HEK293 (cell line): ENCODE results near the gene SLC22A16.

Experiments
- CTCF ChIA-PET: fragments of 350-600 bp; formaldehyde crosslinking; extraction: SDS; loops from one replicate; lab custom pipeline; 2021; ENCODE audit warnings: antibody characterized with exemption; lab: Yijun Ruan, JAX
- POLR2A ChIA-PET: fragments of 300-600 bp; formaldehyde crosslinking; extraction: SDS; loops from one replicate; lab custom pipeline; 2020; ENCODE audit warnings: antibody characterized with exemption, inconsistent platforms; lab: Yijun Ruan, JAX
- H3K27ac ChIP-seq: fragments of 200-500 bp; sonication (Bioruptor generic); 2 replicates; pipeline ENCODE4 v1.5.1; 2014; ENCODE audit warnings: low read depth, low read length, control low read depth, inconsistent platforms; ENCODE audit errors: extremely low read depth
- H3K36me3 ChIP-seq, 2 experiments: fragments of 200-500 bp in 1 of 2; sonication (Bioruptor generic) in 1 of 2; 1 replicate in 1 of 2; 2 replicates in 1 of 2; pipeline ENCODE4 v1.5.1; 2014 to 2017; ENCODE audit warnings: inconsistent platforms in 2 of 2, low read length in 2 of 2; ENCODE audit not compliant: control insufficient read depth in 2 of 2, insufficient read depth in 1 of 2
- H3K4me1 ChIP-seq: fragments of 200-500 bp; sonication (Bioruptor generic); 2 replicates; pipeline ENCODE4 v1.5.1; 2014; ENCODE audit warnings: mild to moderate bottlenecking, low read length, inconsistent platforms; ENCODE audit not compliant: control insufficient read depth, insufficient read depth
- H3K4me3 ChIP-seq: 2 replicates; pipeline ENCODE4 v1.5.1; 2011; ENCODE audit warnings: low read depth, mild to moderate bottlenecking, control low read depth, low read length, moderate library complexity
- H3K9me3 ChIP-seq: fragments of 200-500 bp; sonication (Bioruptor generic); 2 replicates; pipeline ENCODE4 v1.5.1; 2014; ENCODE audit warnings: low read depth, low read length, inconsistent platforms; ENCODE audit not compliant: control insufficient read depth, insufficient read depth
- BCL11B ChIP-seq: fragments of 450-650 bp; formaldehyde crosslinking; IDR thresholded peaks from 2 replicates; pipeline ENCODE4 v1.5.1; 2016; ENCODE audit warnings: low read depth, missing biosample characterization, missing genetic modification characterization
- EGR2 ChIP-seq: fragments of 450-650 bp; formaldehyde crosslinking; IDR thresholded peaks from 2 replicates; pipeline ENCODE4 v1.5.1; 2016; ENCODE audit warnings: low read depth, missing biosample characterization, missing genetic modification characterization
- KLF1 ChIP-seq: fragments of 450-650 bp; formaldehyde crosslinking; IDR thresholded peaks from 2 replicates; pipeline ENCODE4 v1.5.1; 2016; ENCODE audit warnings: missing biosample characterization, missing genetic modification characterization
- REPIN1 ChIP-seq: fragments of 450-650 bp; formaldehyde crosslinking; IDR thresholded peaks from 2 replicates; pipeline ENCODE4 v1.5.1; 2017; ENCODE audit warnings: missing biosample characterization, missing genetic modification characterization, low read depth
- SP3 ChIP-seq: fragments of 450-650 bp; formaldehyde crosslinking; IDR thresholded peaks from 2 replicates; pipeline ENCODE4 v1.5.1; 2016; ENCODE audit warnings: missing biosample characterization, missing genetic modification characterization
- SP7 ChIP-seq: fragments of 450-650 bp; formaldehyde crosslinking; IDR thresholded peaks from 2 replicates; pipeline ENCODE4 v1.5.1; 2016; ENCODE audit warnings: missing biosample characterization, missing genetic modification characterization
- ZBTB17 ChIP-seq: fragments of 450-650 bp; formaldehyde crosslinking; IDR thresholded peaks from 2 replicates; pipeline ENCODE4 v1.5.1; 2016; ENCODE audit warnings: missing biosample characterization, missing genetic modification characterization
- ZFHX2 ChIP-seq: fragments of 450-650 bp; formaldehyde crosslinking; conservative IDR thresholded peaks from 2 replicates; pipeline ENCODE4 v1.5.1; 2016; ENCODE audit warnings: missing biosample characterization, missing genetic modification characterization
- ZFP37 ChIP-seq: fragments of 450-650 bp; formaldehyde crosslinking; IDR thresholded peaks from 2 replicates; pipeline ENCODE4 v1.5.1; 2016; ENCODE audit warnings: missing biosample characterization, missing genetic modification characterization
- ZNF114 ChIP-seq: fragments of 450-650 bp; formaldehyde crosslinking; IDR thresholded peaks from 2 replicates; pipeline ENCODE4 v1.5.0; 2017; ENCODE audit warnings: missing biosample characterization, missing genetic modification characterization
- ZNF157 ChIP-seq: fragments of 450-650 bp; formaldehyde crosslinking; IDR thresholded peaks from 2 replicates; pipeline ENCODE4 v1.5.1; 2016; ENCODE audit warnings: missing biosample characterization, missing genetic modification characterization
- ZNF394 ChIP-seq: fragments of 450-650 bp; formaldehyde crosslinking; IDR thresholded peaks from 2 replicates; pipeline ENCODE4 v1.5.1; 2016; ENCODE audit warnings: missing biosample characterization, missing genetic modification characterization, mild to moderate bottlenecking, moderate library complexity, borderline replicate concordance
- ZNF404 ChIP-seq: fragments of 450-650 bp; formaldehyde crosslinking; IDR thresholded peaks from 2 replicates; pipeline ENCODE4 v1.5.1; 2017; ENCODE audit warnings: missing biosample characterization, missing genetic modification characterization
- ZNF677 ChIP-seq: fragments of 450-650 bp; IDR thresholded peaks from 2 replicates; pipeline ENCODE4 v1.5.0; 2018; ENCODE audit warnings: missing biosample characterization, mild to moderate bottlenecking, missing genetic modification characterization, moderate library complexity
- ZNF707 ChIP-seq: fragments of 450-650 bp; formaldehyde crosslinking; IDR thresholded peaks from 2 replicates; pipeline ENCODE4 v1.5.1; 2016; ENCODE audit warnings: missing biosample characterization, missing genetic modification characterization
- ZNF76 ChIP-seq: fragments of 450-650 bp; formaldehyde crosslinking; IDR thresholded peaks from 2 replicates; pipeline ENCODE4; 2016; ENCODE audit warnings: low read depth, missing biosample characterization, missing genetic modification characterization, borderline replicate concordance
- ZNF777 ChIP-seq: fragments of 450-650 bp; formaldehyde crosslinking; IDR thresholded peaks from 2 replicates; pipeline ENCODE4 v1.5.1; 2017; ENCODE audit warnings: missing biosample characterization, missing genetic modification characterization, borderline replicate concordance
- ZNF792 ChIP-seq: fragments of 450-650 bp; formaldehyde crosslinking; IDR thresholded peaks from 2 replicates; pipeline ENCODE4 v1.5.1; 2016; ENCODE audit warnings: missing biosample characterization, missing genetic modification characterization
- TF ChIP-seq, protein P1 (sequence below): fragments of 450-650 bp; formaldehyde crosslinking; IDR thresholded peaks from 2 replicates; pipeline ENCODE4 v1.5.1; 2016; ENCODE audit warnings: missing biosample characterization, missing genetic modification characterization, borderline replicate concordance
- TF ChIP-seq, protein P2 (sequence below): fragments of 450-650 bp; formaldehyde crosslinking; IDR thresholded peaks from 2 replicates; pipeline ENCODE4 v1.5.1; 2016; ENCODE audit warnings: missing biosample characterization, missing genetic modification characterization
- TF ChIP-seq, protein P3 (sequence below): fragments of 450-650 bp; formaldehyde crosslinking; IDR thresholded peaks from 2 replicates; pipeline ENCODE4 v1.5.1; 2016; ENCODE audit warnings: missing biosample characterization, missing genetic modification characterization
- TF ChIP-seq, protein P4 (sequence below): fragments of 450-650 bp; formaldehyde crosslinking; IDR thresholded peaks from 2 replicates; pipeline ENCODE4 v1.5.1; 2016; ENCODE audit warnings: missing biosample characterization, missing genetic modification characterization

Gene SLC22A16, protein sequence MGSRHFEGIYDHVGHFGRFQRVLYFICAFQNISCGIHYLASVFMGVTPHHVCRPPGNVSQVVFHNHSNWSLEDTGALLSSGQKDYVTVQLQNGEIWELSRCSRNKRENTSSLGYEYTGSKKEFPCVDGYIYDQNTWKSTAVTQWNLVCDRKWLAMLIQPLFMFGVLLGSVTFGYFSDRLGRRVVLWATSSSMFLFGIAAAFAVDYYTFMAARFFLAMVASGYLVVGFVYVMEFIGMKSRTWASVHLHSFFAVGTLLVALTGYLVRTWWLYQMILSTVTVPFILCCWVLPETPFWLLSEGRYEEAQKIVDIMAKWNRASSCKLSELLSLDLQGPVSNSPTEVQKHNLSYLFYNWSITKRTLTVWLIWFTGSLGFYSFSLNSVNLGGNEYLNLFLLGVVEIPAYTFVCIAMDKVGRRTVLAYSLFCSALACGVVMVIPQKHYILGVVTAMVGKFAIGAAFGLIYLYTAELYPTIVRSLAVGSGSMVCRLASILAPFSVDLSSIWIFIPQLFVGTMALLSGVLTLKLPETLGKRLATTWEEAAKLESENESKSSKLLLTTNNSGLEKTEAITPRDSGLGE

DNA sequence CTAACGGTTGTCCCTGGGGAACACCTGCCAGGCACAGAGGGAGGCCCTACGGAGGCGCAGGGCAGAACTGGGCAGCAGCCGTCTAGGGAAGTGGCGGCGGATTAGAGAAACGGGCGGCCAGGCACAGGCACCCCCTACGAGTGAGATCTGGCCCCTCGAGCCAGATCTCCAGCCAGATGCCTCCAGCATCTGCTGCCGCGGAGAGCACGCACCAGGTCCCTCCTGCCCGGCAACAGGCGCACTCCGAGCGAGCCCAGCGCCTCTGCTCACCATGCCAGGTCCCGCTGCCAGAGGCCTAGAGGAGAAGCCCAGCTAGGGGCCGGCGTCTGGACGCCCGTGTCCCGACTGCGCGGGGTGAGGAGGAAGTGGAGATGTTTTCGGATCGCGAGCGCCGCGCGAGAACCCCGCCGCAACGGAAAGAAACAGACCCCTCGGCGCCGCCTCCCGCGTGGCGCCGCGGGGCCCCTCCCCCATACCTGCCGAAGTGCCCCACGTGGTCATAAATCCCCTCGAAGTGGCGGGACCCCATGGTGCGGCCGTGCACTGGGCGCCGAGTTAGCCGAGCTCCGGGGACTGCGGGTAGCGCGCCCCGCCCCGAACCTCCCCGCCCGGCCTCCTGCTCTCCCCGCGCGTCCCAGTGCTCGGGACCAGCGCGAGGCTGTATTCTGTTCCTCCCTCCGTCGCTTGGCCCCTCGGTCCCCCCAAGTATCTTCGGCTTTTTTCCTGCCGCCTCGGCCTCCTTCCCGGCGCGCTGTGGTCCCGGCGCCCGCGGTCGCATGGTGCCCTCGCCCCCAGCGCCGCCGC is at the start of gene SLC22A16:
Gene SLC22A16 (minus strand): TSS at position 568 of the 804 bp plus-strand sequence. CDS start 39 bp downstream, at position 529.
- ChIA-PET CTCF (interaction anchor here (0.5 to 1.1 kb wide), 2 partner anchors 8 to 14 kb away, joined by 3 read pairs; no protein-coding TSS in a partner anchor), POLR2A (no interaction called here)
- no peak within 1 kb of the TSS for H3K4me3 ChIP-seq
- no peaks in the 10 kb centered on the region for H3K36me3 ChIP-seq
- H3K4me1 ChIP-seq = no peaks in the 10 kb centered on the region
- TF ChIP-seq SP3 (no peak), ZNF677 (tag by site-specific recombination) (no peak), ZNF76 (no peak), ZNF404 (tag by site-specific recombination) (no peak), BCL11B (tag by site-specific recombination) (no peak), ZFP37 (no peak), SP7 (tag by site-specific recombination) (no peak), ZFHX2 (tag by site-specific recombination) (no peak), ZNF114 (no peak), ZNF157 (tag by site-specific recombination) (no peak), REPIN1 (tag by site-specific recombination) (no peak)
- TF ChIP-seq, protein P1, sequence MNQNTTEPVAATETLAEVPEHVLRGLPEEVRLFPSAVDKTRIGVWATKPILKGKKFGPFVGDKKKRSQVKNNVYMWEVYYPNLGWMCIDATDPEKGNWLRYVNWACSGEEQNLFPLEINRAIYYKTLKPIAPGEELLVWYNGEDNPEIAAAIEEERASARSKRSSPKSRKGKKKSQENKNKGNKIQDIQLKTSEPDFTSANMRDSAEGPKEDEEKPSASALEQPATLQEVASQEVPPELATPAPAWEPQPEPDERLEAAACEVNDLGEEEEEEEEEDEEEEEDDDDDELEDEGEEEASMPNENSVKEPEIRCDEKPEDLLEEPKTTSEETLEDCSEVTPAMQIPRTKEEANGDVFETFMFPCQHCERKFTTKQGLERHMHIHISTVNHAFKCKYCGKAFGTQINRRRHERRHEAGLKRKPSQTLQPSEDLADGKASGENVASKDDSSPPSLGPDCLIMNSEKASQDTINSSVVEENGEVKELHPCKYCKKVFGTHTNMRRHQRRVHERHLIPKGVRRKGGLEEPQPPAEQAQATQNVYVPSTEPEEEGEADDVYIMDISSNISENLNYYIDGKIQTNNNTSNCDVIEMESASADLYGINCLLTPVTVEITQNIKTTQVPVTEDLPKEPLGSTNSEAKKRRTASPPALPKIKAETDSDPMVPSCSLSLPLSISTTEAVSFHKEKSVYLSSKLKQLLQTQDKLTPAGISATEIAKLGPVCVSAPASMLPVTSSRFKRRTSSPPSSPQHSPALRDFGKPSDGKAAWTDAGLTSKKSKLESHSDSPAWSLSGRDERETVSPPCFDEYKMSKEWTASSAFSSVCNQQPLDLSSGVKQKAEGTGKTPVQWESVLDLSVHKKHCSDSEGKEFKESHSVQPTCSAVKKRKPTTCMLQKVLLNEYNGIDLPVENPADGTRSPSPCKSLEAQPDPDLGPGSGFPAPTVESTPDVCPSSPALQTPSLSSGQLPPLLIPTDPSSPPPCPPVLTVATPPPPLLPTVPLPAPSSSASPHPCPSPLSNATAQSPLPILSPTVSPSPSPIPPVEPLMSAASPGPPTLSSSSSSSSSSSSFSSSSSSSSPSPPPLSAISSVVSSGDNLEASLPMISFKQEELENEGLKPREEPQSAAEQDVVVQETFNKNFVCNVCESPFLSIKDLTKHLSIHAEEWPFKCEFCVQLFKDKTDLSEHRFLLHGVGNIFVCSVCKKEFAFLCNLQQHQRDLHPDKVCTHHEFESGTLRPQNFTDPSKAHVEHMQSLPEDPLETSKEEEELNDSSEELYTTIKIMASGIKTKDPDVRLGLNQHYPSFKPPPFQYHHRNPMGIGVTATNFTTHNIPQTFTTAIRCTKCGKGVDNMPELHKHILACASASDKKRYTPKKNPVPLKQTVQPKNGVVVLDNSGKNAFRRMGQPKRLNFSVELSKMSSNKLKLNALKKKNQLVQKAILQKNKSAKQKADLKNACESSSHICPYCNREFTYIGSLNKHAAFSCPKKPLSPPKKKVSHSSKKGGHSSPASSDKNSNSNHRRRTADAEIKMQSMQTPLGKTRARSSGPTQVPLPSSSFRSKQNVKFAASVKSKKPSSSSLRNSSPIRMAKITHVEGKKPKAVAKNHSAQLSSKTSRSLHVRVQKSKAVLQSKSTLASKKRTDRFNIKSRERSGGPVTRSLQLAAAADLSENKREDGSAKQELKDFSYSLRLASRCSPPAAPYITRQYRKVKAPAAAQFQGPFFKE (tag by site-specific recombination) = no peak
- TF ChIP-seq, protein P2, sequence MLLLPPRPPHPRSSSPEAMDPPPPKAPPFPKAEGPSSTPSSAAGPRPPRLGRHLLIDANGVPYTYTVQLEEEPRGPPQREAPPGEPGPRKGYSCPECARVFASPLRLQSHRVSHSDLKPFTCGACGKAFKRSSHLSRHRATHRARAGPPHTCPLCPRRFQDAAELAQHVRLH (tag by site-specific recombination) = no peak
- TF ChIP-seq, protein P3, sequence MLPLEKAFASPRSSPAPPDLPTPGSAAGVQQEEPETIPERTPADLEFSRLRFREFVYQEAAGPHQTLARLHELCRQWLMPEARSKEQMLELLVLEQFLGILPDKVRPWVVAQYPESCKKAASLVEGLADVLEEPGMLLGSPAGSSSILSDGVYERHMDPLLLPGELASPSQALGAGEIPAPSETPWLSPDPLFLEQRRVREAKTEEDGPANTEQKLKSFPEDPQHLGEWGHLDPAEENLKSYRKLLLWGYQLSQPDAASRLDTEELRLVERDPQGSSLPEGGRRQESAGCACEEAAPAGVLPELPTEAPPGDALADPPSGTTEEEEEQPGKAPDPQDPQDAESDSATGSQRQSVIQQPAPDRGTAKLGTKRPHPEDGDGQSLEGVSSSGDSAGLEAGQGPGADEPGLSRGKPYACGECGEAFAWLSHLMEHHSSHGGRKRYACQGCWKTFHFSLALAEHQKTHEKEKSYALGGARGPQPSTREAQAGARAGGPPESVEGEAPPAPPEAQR (tag by site-specific recombination) = no peak
- H3K9me3 ChIP-seq = no peaks in the 10 kb centered on the region
- no peak within 1 kb of the TSS for H3K27ac ChIP-seq

DNA sequence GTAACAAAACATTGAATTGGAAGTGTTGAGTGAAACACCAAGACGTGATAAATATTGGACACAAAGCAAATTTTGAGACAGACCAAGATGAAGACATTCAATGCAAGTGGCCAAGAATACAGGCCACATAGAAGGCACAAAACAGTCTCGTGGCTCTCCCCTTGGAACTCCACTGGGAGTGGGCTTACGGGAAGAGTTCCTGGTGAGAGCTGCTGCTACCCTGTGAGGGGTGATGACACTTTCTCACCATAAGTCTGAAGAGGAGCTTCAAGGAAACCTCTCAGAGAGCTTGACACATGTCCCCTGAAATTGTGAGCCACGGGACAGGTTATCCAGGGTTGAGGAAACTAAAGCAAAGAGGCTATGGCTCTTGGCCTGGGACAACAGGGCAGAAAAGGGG is 48.6 kb upstream of the SLC22A16 start:
- ChIA-PET POLR2A (no interaction called here), CTCF (interaction anchor here (0.5 to 1.0 kb wide), 3 partner anchors 13 to 948 kb away, joined by 3 read pairs; no protein-coding TSS in a partner anchor)
- Histone ChIP-seq H3K27ac (no peak overlapping the region), H3K4me3 (no peak overlapping the region), H3K9me3 (no peaks in the 10 kb centered on the region), H3K36me3 (no peaks in the 10 kb centered on the region), H3K4me1 (peaks cover 8% of the 10 kb centered on the region)
- TF ChIP-seq KLF1 (tag by site-specific recombination) (no peak), ZNF777 (no peak), EGR2 (tag by site-specific recombination) (no peak), ZNF707 (tag by site-specific recombination) (no peak), ZBTB17 (tag by site-specific recombination) (no peak), BCL11B (tag by site-specific recombination) (no peak), ZNF792 (tag by site-specific recombination) (no peak), ZNF394 (tag by site-specific recombination) (no peak)
- TF ChIP-seq, protein P4, sequence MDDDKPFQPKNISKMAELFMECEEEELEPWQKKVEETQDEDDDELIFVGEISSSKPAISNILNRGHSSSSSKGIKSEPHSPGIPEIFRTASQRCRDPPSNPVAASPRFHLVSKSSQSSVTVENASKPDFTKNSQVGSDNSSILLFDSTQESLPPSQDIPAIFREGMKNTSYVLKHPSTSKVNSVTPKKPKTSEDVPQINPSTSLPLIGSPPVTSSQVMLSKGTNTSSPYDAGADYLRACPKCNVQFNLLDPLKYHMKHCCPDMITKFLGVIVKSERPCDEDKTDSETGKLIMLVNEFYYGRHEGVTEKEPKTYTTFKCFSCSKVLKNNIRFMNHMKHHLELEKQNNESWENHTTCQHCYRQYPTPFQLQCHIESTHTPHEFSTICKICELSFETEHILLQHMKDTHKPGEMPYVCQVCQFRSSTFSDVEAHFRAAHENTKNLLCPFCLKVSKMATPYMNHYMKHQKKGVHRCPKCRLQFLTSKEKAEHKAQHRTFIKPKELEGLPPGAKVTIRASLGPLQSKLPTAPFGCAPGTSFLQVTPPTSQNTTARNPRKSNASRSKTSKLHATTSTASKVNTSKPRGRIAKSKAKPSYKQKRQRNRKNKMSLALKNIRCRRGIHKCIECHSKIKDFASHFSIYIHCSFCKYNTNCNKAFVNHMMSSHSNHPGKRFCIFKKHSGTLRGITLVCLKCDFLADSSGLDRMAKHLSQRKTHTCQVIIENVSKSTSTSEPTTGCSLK = no peak
